CD14-positive monocyte (primary cell): ENCODE results near the gene LYPD8. TPM values are rescaled to one million over a fixed set of nuclear protein-coding genes. Genes with fewer than 3 reads are reported as not detected.

ENCODE experiments used
- DNase-seq, 3 donors: peaks; one replicate each; pipeline ENCODE4 v3.0.0-alpha.2; 2011 to 2022
- H2AFZ ChIP-seq: 2 replicates; pipeline ENCODE4 v1.6.0; 2012; ENCODE audit warnings: mild to moderate bottlenecking, low read depth, low read length, inconsistent platforms; ENCODE audit not compliant: insufficient read depth, poor library complexity, severe bottlenecking
- H3K27ac ChIP-seq, 2 donors: 1 replicate in 1 of 2; 2 replicates in 1 of 2; pipeline ENCODE4 v1.5.1; 2012 to 2013; ENCODE audit warnings: low read length in 2 of 2, control low read depth in 1 of 2, inconsistent platforms in 1 of 2, low read depth in 1 of 2, mild to moderate bottlenecking in 1 of 2
- H3K27me3 ChIP-seq, 2 donors: one replicate each; pipeline versions ENCODE4 v1.6.0 to v1.6.1; 2011 to 2013; ENCODE audit warnings: low read length in 2 of 2; ENCODE audit not compliant: control insufficient read depth in 2 of 2, insufficient read depth in 2 of 2
- H3K36me3 ChIP-seq, 2 donors: replicated peaks in 1 of 2; 1 replicate in 1 of 2; 2 replicates in 1 of 2; pipeline versions ENCODE4 v1.5.1 to v1.6.1; 2012 to 2013; ENCODE audit warnings: low read length in 2 of 2, control low read depth in 1 of 2, inconsistent platforms in 1 of 2, mild to moderate bottlenecking in 1 of 2; ENCODE audit not compliant: insufficient read depth in 2 of 2, control insufficient read depth in 1 of 2
- H3K4me1 ChIP-seq, 2 donors: 1 replicate in 1 of 2; 2 replicates in 1 of 2; pipeline versions ENCODE4 v1.5.1 to v1.6.1; 2012 to 2013; ENCODE audit warnings: low read length in 2 of 2, control low read depth in 1 of 2, inconsistent platforms in 1 of 2, mild to moderate bottlenecking in 1 of 2, moderate library complexity in 1 of 2; ENCODE audit not compliant: insufficient read depth in 2 of 2, control insufficient read depth in 1 of 2
- H3K4me2 ChIP-seq: replicated peaks from 2 replicates; pipeline ENCODE3; 2012; ENCODE audit warnings: low read length, moderate library complexity, mild to moderate bottlenecking; ENCODE audit not compliant: poor library complexity, severe bottlenecking; ENCODE audit errors: extremely low read depth
- H3K4me3 ChIP-seq, 3 experiments: fragments of 200-600 bp in 1 of 3; sonication (generic) in 1 of 3; replicated peaks in 1 of 3; 1 replicate in 2 of 3; 2 replicates in 1 of 3; pipeline ENCODE4 v1.5.1; 2011 to 2013; ENCODE audit warnings: low read length in 3 of 3, mild to moderate bottlenecking in 3 of 3, control low read depth in 2 of 3, low read depth in 2 of 3, inconsistent platforms in 1 of 3, moderate library complexity in 1 of 3
- H3K79me2 ChIP-seq: 2 replicates; pipeline ENCODE4 v1.6.0; 2012; ENCODE audit warnings: mild to moderate bottlenecking, control low read depth, inconsistent platforms, low read length, moderate library complexity; ENCODE audit not compliant: insufficient read depth
- H3K9ac ChIP-seq: 2 replicates; pipeline ENCODE4 v1.6.0; 2017; ENCODE audit warnings: low read length, mild to moderate bottlenecking; ENCODE audit not compliant: insufficient read depth, poor library complexity, severe bottlenecking
- H3K9me3 ChIP-seq, 2 donors: replicated peaks in 1 of 2; 1 replicate in 1 of 2; 2 replicates in 1 of 2; pipeline versions ENCODE4 v1.5.1 to v1.6.1; 2012 to 2013; ENCODE audit warnings: low read length in 2 of 2, control low read depth in 1 of 2; ENCODE audit not compliant: control insufficient read depth in 1 of 2, insufficient read depth in 1 of 2
- H4K20me1 ChIP-seq: 2 replicates; pipeline ENCODE4 v1.6.0; 2012; ENCODE audit warnings: mild to moderate bottlenecking, low read length, control low read depth, moderate library complexity; ENCODE audit not compliant: insufficient read depth
- H3K27ac Mint-ChIP-seq, 7 donors: one replicate each; pipeline ENCODE4 v1.8.0; 2020; ENCODE audit warnings: mild to moderate bottlenecking in 7 of 7, mixed read lengths in 7 of 7, moderate library complexity in 6 of 7, inconsistent platforms in 2 of 7
- H3K27me3 Mint-ChIP-seq, 3 donors: one replicate each; pipeline ENCODE4 v1.8.0; 2021 to 2022; ENCODE audit warnings: low read depth in 3 of 3, mild to moderate bottlenecking in 3 of 3, mixed read lengths in 3 of 3, moderate library complexity in 3 of 3, inconsistent platforms in 1 of 3
- H3K36me3 Mint-ChIP-seq, 2 donors: one replicate each; pipeline ENCODE4 v1.8.0; 2020; ENCODE audit warnings: mixed read lengths in 2 of 2, inconsistent platforms in 1 of 2, mild to moderate bottlenecking in 1 of 2
- H3K4me1 Mint-ChIP-seq: one replicate; pipeline ENCODE4 v1.8.0; 2020; ENCODE audit warnings: mild to moderate bottlenecking, mixed read lengths
- H3K4me3 Mint-ChIP-seq, 2 donors: one replicate each; pipeline ENCODE4 v1.8.0; 2020; ENCODE audit warnings: mild to moderate bottlenecking in 2 of 2, mixed read lengths in 2 of 2, moderate library complexity in 1 of 2
- H3K9me3 Mint-ChIP-seq, 7 donors: one replicate each; pipeline ENCODE4 v1.8.0; 2020 to 2022; ENCODE audit warnings: mixed read lengths in 7 of 7, mild to moderate bottlenecking in 6 of 7, moderate library complexity in 6 of 7, inconsistent platforms in 2 of 7
- WGBS: methylation state at CpG from one replicate; pipeline ENCODE4 v1.1.5; 2013; ENCODE audit warnings: missing lambda C conversion rate; ENCODE audit not compliant: insufficient coverage; 5-methylcytosine and 5-hydroxymethylcytosine counted together
- intact Hi-C, 2 donors: fragments of 100-400 bp; cut with micrococcal nuclease; formaldehyde crosslinking; loops; one replicate each; pipeline versions ENCODE4 v1.15.0 to v1.15.1; 2023
- polyA plus RNA-seq, 3 donors: library from polyadenylated mRNA; depleted of rRNA in 1 of 3; unstranded in 2 of 3; stranded (reverse) in 1 of 3; fragments of 300-500 nt in 2 of 3; fragments of >200 nt in 1 of 3; fragmentation: Illumina TruSeq in 2 of 3; gene quantifications; 1 replicate in 2 of 3; 2 replicates in 1 of 3; pipeline ENCODE4 v1.2.3, GENCODE V29; 2012 to 2021
- TF ChIP-seq, protein P1 (sequence below): fragments of 200-600 bp; IDR thresholded peaks from one replicate; pipeline ENCODE4 v1.8.0; 2022; ENCODE audit warnings: antibody characterized with exemption, mild to moderate bottlenecking

LYPD8 gene
- polyA plus RNA-seq, 3 donors: 0.17 TPM; not detected in 2

DNA sequence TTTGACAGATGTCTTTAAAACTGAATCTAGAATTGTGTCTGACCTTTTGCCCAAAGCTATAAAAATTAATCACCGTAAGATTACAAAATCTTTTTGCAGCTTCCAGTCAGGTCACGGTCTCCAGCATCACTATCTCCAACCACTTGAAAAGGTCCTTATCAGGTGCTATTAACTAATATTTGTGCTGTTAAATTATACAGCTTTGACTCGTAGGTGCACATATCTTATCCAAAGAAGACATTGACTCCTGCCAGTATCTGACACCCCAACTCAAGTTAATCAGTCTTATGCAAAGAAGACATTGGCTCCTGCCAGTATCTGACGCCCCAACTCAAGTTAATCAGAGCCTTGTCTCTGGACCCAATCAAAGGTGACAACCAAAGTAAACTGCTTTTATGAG lies 19.9 kb upstream of the LYPD8 start:
- Mint-ChIP-seq H3K9me3 (peaks cover 7 to 25% (median 16%) of the 10 kb centered on the region in 7 donors), H3K27ac (no peak overlapping the region), H3K4me1 (peaks cover 16% of the 10 kb centered on the region), H3K27me3 (no peaks in the 10 kb centered on the region), H3K4me3 (no peak overlapping the region), H3K36me3 (peaks cover 0 to 2% of the 10 kb centered on the region in 2 donors)
- Histone ChIP-seq H4K20me1 (no peaks in the 10 kb centered on the region), H3K27ac (no peak overlapping the region), H3K4me2 (no peak overlapping the region), H3K79me2 (no peaks in the 10 kb centered on the region), H3K27me3 (no peaks in the 10 kb centered on the region), H3K9me3 (peaks cover 9 to 14% of the 10 kb centered on the region in 2 donors), H3K4me3 (no peak overlapping the region), H3K4me1 (peaks cover 9 to 11% of the 10 kb centered on the region in 2 donors), H3K36me3 (no peaks in the 10 kb centered on the region), H2AFZ (no peak overlapping the region), H3K9ac (no peak overlapping the region)
- intact Hi-C loops: no loop called here
- 100% methylated on average over 1 of the region's 4 CpGs for WGBS
- no peak for DNase-seq
- TF ChIP-seq, protein P1, sequence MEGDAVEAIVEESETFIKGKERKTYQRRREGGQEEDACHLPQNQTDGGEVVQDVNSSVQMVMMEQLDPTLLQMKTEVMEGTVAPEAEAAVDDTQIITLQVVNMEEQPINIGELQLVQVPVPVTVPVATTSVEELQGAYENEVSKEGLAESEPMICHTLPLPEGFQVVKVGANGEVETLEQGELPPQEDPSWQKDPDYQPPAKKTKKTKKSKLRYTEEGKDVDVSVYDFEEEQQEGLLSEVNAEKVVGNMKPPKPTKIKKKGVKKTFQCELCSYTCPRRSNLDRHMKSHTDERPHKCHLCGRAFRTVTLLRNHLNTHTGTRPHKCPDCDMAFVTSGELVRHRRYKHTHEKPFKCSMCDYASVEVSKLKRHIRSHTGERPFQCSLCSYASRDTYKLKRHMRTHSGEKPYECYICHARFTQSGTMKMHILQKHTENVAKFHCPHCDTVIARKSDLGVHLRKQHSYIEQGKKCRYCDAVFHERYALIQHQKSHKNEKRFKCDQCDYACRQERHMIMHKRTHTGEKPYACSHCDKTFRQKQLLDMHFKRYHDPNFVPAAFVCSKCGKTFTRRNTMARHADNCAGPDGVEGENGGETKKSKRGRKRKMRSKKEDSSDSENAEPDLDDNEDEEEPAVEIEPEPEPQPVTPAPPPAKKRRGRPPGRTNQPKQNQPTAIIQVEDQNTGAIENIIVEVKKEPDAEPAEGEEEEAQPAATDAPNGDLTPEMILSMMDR: no peak

DNA sequence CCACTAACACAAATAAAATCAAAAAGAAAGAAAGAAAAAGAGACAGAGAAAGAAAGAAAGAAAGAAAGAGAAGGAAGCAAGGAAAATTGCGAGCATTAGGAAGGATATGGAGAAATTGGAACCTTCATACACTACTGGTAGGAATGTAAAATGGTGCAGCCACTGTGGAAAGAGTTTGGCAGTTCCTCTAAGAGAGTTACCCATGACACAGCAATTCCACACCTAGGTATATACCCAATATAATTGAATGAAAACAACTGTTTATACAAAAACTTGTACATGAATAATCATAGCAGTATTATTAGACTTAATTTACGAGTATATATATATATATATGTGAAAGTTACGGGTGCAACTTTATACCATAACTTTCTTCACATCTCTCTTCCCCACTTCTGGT lies 4.1 kb upstream of the LYPD8 start:
- no peaks in the 10 kb centered on the region for H3K79me2 ChIP-seq
- H3K4me3 Mint-ChIP-seq: no peak overlapping the region
- no peak overlapping the region for H3K27ac ChIP-seq
- H3K9me3 ChIP-seq: peaks cover 0 to 12% of the 10 kb centered on the region in 2 donors
- peaks cover 0 to 11% of the 10 kb centered on the region in 2 donors for H3K4me1 ChIP-seq
- no peaks in the 10 kb centered on the region for H4K20me1 ChIP-seq
- H3K36me3 ChIP-seq: no peaks in the 10 kb centered on the region
- peaks cover 0 to 2% of the 10 kb centered on the region in 2 donors for H3K36me3 Mint-ChIP-seq
- no peaks in the 10 kb centered on the region for H3K27me3 ChIP-seq
- no CpG with 5 or more reads among the region's 3 CpGs for WGBS
- H3K27me3 Mint-ChIP-seq: peaks cover 0 to 4% (median 0%) of the 10 kb centered on the region in 3 donors
- intact Hi-C loops: no loop called here
- TF ChIP-seq, protein P1: no peak
- no peak overlapping the region for H3K27ac Mint-ChIP-seq
- H3K9me3 Mint-ChIP-seq: peaks cover 10 to 25% (median 16%) of the 10 kb centered on the region in 7 donors
- no peak overlapping the region for H3K4me2 ChIP-seq
- peaks cover 9% of the 10 kb centered on the region for H3K4me1 Mint-ChIP-seq
- H2AFZ ChIP-seq: no peak overlapping the region
- no peak overlapping the region for H3K4me3 ChIP-seq
- DNase-seq: no peak
- H3K9ac ChIP-seq: no peak overlapping the region
